CD4-positive, alpha-beta T cell treated with Interleukin-12 subunit alpha and Interleukin-12 subunit beta, for 1 hour (primary cell): Measurements from ENCODE around the gene ADGRL2.

Experiments used
- DNase-seq: peaks from one replicate; pipeline ENCODE4 v3.0.0-alpha.2; 2020

Gene ADGRL2

GRCh38 chr1:81800695-81801650 lies at the start of gene ADGRL2:
Gene ADGRL2, plus strand, starts transcription at chr1:81800934. Its CDS starts 36,051 bp downstream, at chr1:81836985.
- no peak for DNase-seq

GRCh38 chr1:81752840-81753239 lies 47.9 kb upstream of the ADGRL2 start:
- no peak for DNase-seq

GRCh38 chr1:81754424-81754823 lies 46.3 kb upstream of the ADGRL2 start:
- no peak for DNase-seq

- no peak for DNase-seq
Measured at GRCh38 chr1:81756872-81757271, 43.9 kb upstream of the ADGRL2 start.

- DNase-seq, result no peak
Measured at GRCh38 chr1:81757398-81758020, 43.2 kb upstream of the ADGRL2 start.

GRCh38 chr1:81758181-81758580 lies 42.6 kb upstream of the ADGRL2 start:
- no peak for DNase-seq

- no peak for DNase-seq
Measured at GRCh38 chr1:81760477-81761097, 40.1 kb upstream of the ADGRL2 start.

- DNase-seq, result no peak
Measured at GRCh38 chr1:81775510-81775909, 25.2 kb upstream of the ADGRL2 start.

- no peak for DNase-seq
Measured at GRCh38 chr1:81780705-81781454, 19.9 kb upstream of the ADGRL2 start.

GRCh38 chr1:81781749-81782148 lies 19.0 kb upstream of the ADGRL2 start:
- DNase-seq, result no peak

GRCh38 chr1:81792184-81792583 lies 8.6 kb upstream of the ADGRL2 start:
- no peak for DNase-seq

- DNase-seq, result no peak
Measured at GRCh38 chr1:81797701-81798100, 3.0 kb upstream of the ADGRL2 start.

- DNase-seq, result no peak
Measured at GRCh38 chr1:81799939-81800694, 617 bp upstream of the ADGRL2 start.

- no peak for DNase-seq
Measured at GRCh38 chr1:81801651-81802456, 1.1 kb downstream of the ADGRL2 start.

GRCh38 chr1:81802457-81802706 lies 1.6 kb downstream of the ADGRL2 start:
- no peak for DNase-seq

- DNase-seq, result no peak
Measured at GRCh38 chr1:81802707-81803430, 2.1 kb downstream of the ADGRL2 start.

GRCh38 chr1:81803431-81804110 lies 2.8 kb downstream of the ADGRL2 start:
- DNase-seq, result no peak

- DNase-seq, result no peak
Measured at GRCh38 chr1:81804312-81804711, 3.6 kb downstream of the ADGRL2 start.

- DNase-seq, result no peak
Measured at GRCh38 chr1:81805537-81806431, 5.0 kb downstream of the ADGRL2 start.
